ENCODE measurements around the gene PNPLA3. TPM values are rescaled to one million over a fixed set of nuclear protein-coding genes. Genes with fewer than 3 reads are reported as not detected.

The PNPLA3 gene
- polyA plus RNA-seq, 2 donors = 0.19 to 0.41 TPM

- Histone ChIP-seq H3K36me3 (ENCODE audit: control insufficient read depth in 2 of 2, insufficient read depth in 2 of 2, low read length in 1 of 2) (peaks cover 29 to 59% of the 10 kb centered on the region in 2 donors), H3K4me3 (ENCODE audit: low read depth in 1 of 2, low read length in 2 of 2) (no peak overlapping the region), H3K27me3 (ENCODE audit: control insufficient read depth in 1 of 2, insufficient read depth in 2 of 2, low read length in 2 of 2) (no peaks in the 10 kb centered on the region), H3K9me3 (ENCODE audit: control insufficient read depth in 2 of 2, insufficient read depth in 1 of 2, low read depth in 1 of 2, low read length in 1 of 2) (no peaks in the 10 kb centered on the region), H3K4me1 (ENCODE audit: control insufficient read depth in 2 of 2, insufficient read depth in 2 of 2, low read length in 1 of 2) (no peaks in the 10 kb centered on the region), H3K27ac (ENCODE audit: low read depth in 2 of 2, low read length in 1 of 2) (no peak overlapping the region)
- WGBS, 2 donors = 89 to 92% methylated on average over 8 of the region's 8 CpGs
Measured at GRCh38 chr22:43971112-43971511, 47.5 kb downstream of the PNPLA3 start.

- 94 to 95% methylated on average over 10 of the region's 10 CpGs for WGBS, 2 donors
- Histone ChIP-seq H3K4me1 (ENCODE audit: control insufficient read depth in 2 of 2, insufficient read depth in 2 of 2, low read length in 1 of 2) (no peaks in the 10 kb centered on the region), H3K9me3 (ENCODE audit: control insufficient read depth in 2 of 2, insufficient read depth in 1 of 2, low read depth in 1 of 2, low read length in 1 of 2) (no peaks in the 10 kb centered on the region), H3K27me3 (ENCODE audit: control insufficient read depth in 1 of 2, insufficient read depth in 2 of 2, low read length in 2 of 2) (no peaks in the 10 kb centered on the region), H3K36me3 (ENCODE audit: control insufficient read depth in 2 of 2, insufficient read depth in 2 of 2, low read length in 1 of 2) (peaks cover 34 to 69% of the 10 kb centered on the region in 2 donors), H3K4me3 (ENCODE audit: low read depth in 1 of 2, low read length in 2 of 2) (no peak overlapping the region), H3K27ac (ENCODE audit: low read depth in 2 of 2, low read length in 1 of 2) (no peak overlapping the region)
Measured at GRCh38 chr22:43972931-43973462, 49.4 kb downstream of the PNPLA3 start.

DNA sequence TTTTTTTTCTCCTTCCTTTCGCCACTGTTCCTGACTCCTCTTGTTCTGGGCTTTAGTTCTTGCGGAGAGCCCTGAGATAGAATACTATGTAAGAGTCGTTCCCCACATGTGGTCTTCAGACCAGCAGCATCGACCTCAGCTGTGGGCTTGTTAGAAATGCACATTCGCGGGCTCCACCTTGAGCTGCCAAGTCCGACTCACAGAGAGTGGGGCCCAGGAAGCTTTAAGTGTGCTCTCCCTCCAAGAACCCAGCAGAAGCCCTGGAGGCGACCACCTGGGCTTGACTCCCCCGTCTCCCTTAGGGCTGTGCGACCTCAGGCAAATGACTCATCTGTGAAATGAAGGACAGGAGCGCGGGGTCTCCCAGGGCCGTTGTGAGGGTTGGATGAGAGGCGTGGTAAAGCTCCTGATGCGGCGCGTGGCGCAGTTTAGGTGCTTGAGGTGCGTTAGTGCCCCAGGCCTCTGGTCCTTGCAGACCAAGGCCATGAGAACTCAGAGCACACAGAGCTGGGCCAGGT, 50.5 kb downstream of the PNPLA3 start:
- no peaks in the 10 kb centered on the region for H3K4me1 ChIP-seq (ENCODE audit: control insufficient read depth in 2 of 2, insufficient read depth in 2 of 2, low read length in 1 of 2)
- WGBS, 2 donors = 89 to 91% methylated on average over 19 of the region's 19 CpGs
- no peaks in the 10 kb centered on the region for H3K9me3 ChIP-seq (ENCODE audit: control insufficient read depth in 2 of 2, insufficient read depth in 1 of 2, low read depth in 1 of 2, low read length in 1 of 2)
- H3K4me3 ChIP-seq (ENCODE audit: low read depth in 1 of 2, low read length in 2 of 2) = no peak overlapping the region
- H3K27ac ChIP-seq (ENCODE audit: low read depth in 2 of 2, low read length in 1 of 2) = no peak overlapping the region
- H3K36me3 ChIP-seq (ENCODE audit: control insufficient read depth in 2 of 2, insufficient read depth in 2 of 2, low read length in 1 of 2) = peaks cover 39 to 68% of the 10 kb centered on the region in 2 donors
- no peaks in the 10 kb centered on the region for H3K27me3 ChIP-seq (ENCODE audit: control insufficient read depth in 1 of 2, insufficient read depth in 2 of 2, low read length in 2 of 2)

GRCh38 chr22:43975041-43975440, 51.4 kb downstream of the PNPLA3 start:
- WGBS, 2 donors = 72 to 83% methylated on average over 4 of the region's 4 CpGs
- Histone ChIP-seq H3K36me3 (ENCODE audit: control insufficient read depth in 2 of 2, insufficient read depth in 2 of 2, low read length in 1 of 2) (peaks cover 35 to 69% of the 10 kb centered on the region in 2 donors), H3K9me3 (ENCODE audit: control insufficient read depth in 2 of 2, insufficient read depth in 1 of 2, low read depth in 1 of 2, low read length in 1 of 2) (no peaks in the 10 kb centered on the region), H3K4me3 (ENCODE audit: low read depth in 1 of 2, low read length in 2 of 2) (no peak overlapping the region), H3K27ac (ENCODE audit: low read depth in 2 of 2, low read length in 1 of 2) (no peak overlapping the region), H3K27me3 (ENCODE audit: control insufficient read depth in 1 of 2, insufficient read depth in 2 of 2, low read length in 2 of 2) (no peaks in the 10 kb centered on the region), H3K4me1 (ENCODE audit: control insufficient read depth in 2 of 2, insufficient read depth in 2 of 2, low read length in 1 of 2) (no peaks in the 10 kb centered on the region)

- no peak overlapping the region for H3K27ac ChIP-seq (ENCODE audit: low read depth in 2 of 2, low read length in 1 of 2)
- peaks cover 39 to 72% of the 10 kb centered on the region in 2 donors for H3K36me3 ChIP-seq (ENCODE audit: control insufficient read depth in 2 of 2, insufficient read depth in 2 of 2, low read length in 1 of 2)
- 88 to 92% methylated on average over 19 of the region's 19 CpGs for WGBS, 2 donors
- H3K27me3 ChIP-seq (ENCODE audit: control insufficient read depth in 1 of 2, insufficient read depth in 2 of 2, low read length in 2 of 2) = no peaks in the 10 kb centered on the region
- H3K4me1 ChIP-seq (ENCODE audit: control insufficient read depth in 2 of 2, insufficient read depth in 2 of 2, low read length in 1 of 2) = no peaks in the 10 kb centered on the region
- H3K4me3 ChIP-seq (ENCODE audit: low read depth in 1 of 2, low read length in 2 of 2) = no peak overlapping the region
- no peaks in the 10 kb centered on the region for H3K9me3 ChIP-seq (ENCODE audit: control insufficient read depth in 2 of 2, insufficient read depth in 1 of 2, low read depth in 1 of 2, low read length in 1 of 2)
Measured at GRCh38 chr22:43976861-43977795, 53.5 kb downstream of the PNPLA3 start.

DNA sequence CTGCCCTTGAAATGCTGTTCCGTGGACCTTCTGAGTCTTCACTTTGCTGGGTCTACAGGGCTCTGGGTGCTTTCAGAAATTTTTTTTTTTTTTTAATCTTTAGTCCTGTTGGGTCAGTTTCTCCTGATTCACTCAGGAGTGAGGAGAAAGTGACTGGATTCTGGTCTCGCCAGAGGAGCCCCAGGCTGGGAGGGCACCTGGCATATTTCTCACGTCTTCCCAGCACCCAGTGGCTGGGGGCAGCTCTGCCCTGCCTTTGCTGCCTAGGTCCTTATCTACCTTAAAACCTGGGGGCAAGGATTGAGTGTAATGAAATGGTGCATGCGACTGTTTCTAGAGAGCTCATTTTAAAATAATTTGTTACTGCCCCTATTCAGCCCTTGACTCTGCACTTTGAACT, 55.0 kb downstream of the PNPLA3 start:
- H3K4me1 ChIP-seq (ENCODE audit: control insufficient read depth in 2 of 2, insufficient read depth in 2 of 2, low read length in 1 of 2) = no peaks in the 10 kb centered on the region
- no peaks in the 10 kb centered on the region for H3K27me3 ChIP-seq (ENCODE audit: control insufficient read depth in 1 of 2, insufficient read depth in 2 of 2, low read length in 2 of 2)
- H3K36me3 ChIP-seq (ENCODE audit: control insufficient read depth in 2 of 2, insufficient read depth in 2 of 2, low read length in 1 of 2) = peaks cover 34 to 65% of the 10 kb centered on the region in 2 donors
- WGBS, 2 donors = 86 to 91% methylated on average over 4 of the region's 4 CpGs
- H3K27ac ChIP-seq (ENCODE audit: low read depth in 2 of 2, low read length in 1 of 2) = no peak overlapping the region
- no peak overlapping the region for H3K4me3 ChIP-seq (ENCODE audit: low read depth in 1 of 2, low read length in 2 of 2)
- H3K9me3 ChIP-seq (ENCODE audit: control insufficient read depth in 2 of 2, insufficient read depth in 1 of 2, low read depth in 1 of 2, low read length in 1 of 2) = no peaks in the 10 kb centered on the region

- H3K9me3 ChIP-seq (ENCODE audit: control insufficient read depth in 2 of 2, insufficient read depth in 1 of 2, low read depth in 1 of 2, low read length in 1 of 2) = no peaks in the 10 kb centered on the region
- 97 to 99% methylated on average over 7 of the region's 7 CpGs for WGBS, 2 donors
- no peak overlapping the region for H3K27ac ChIP-seq (ENCODE audit: low read depth in 2 of 2, low read length in 1 of 2)
- no peaks in the 10 kb centered on the region for H3K27me3 ChIP-seq (ENCODE audit: control insufficient read depth in 1 of 2, insufficient read depth in 2 of 2, low read length in 2 of 2)
- no peak overlapping the region for H3K4me3 ChIP-seq (ENCODE audit: low read depth in 1 of 2, low read length in 2 of 2)
- H3K36me3 ChIP-seq (ENCODE audit: control insufficient read depth in 2 of 2, insufficient read depth in 2 of 2, low read length in 1 of 2) = peaks cover 24 to 55% of the 10 kb centered on the region in 2 donors
- no peaks in the 10 kb centered on the region for H3K4me1 ChIP-seq (ENCODE audit: control insufficient read depth in 2 of 2, insufficient read depth in 2 of 2, low read length in 1 of 2)
Measured at GRCh38 chr22:43980579-43980978, 57.0 kb downstream of the PNPLA3 start.

DNA sequence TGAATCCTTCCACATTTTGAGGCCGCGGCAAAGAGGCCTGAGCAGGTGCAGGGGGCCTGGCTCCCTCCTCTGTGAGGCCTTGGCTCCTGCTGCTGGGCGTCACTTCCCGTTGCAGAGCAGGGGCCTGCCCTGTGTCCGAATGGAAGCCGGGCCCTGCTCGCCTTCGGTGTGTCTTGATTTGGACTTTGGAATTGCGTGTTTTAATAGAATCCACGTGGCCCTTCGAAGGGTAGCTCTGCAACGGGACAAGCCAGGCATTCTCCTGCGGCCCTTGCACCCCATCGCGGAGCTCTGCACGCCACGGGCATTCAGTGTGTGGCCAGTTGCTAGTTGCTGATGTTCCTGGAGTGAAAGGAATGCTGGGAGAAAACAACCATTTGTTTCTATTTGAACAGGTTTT, 57.4 kb downstream of the PNPLA3 start:
- H3K4me1 ChIP-seq (ENCODE audit: control insufficient read depth in 2 of 2, insufficient read depth in 2 of 2, low read length in 1 of 2) = no peaks in the 10 kb centered on the region
- WGBS, 2 donors = 89 to 94% methylated on average over 17 of the region's 17 CpGs
- peaks cover 24 to 52% of the 10 kb centered on the region in 2 donors for H3K36me3 ChIP-seq (ENCODE audit: control insufficient read depth in 2 of 2, insufficient read depth in 2 of 2, low read length in 1 of 2)
- H3K9me3 ChIP-seq (ENCODE audit: control insufficient read depth in 2 of 2, insufficient read depth in 1 of 2, low read depth in 1 of 2, low read length in 1 of 2) = no peaks in the 10 kb centered on the region
- H3K4me3 ChIP-seq (ENCODE audit: low read depth in 1 of 2, low read length in 2 of 2) = no peak overlapping the region
- H3K27me3 ChIP-seq (ENCODE audit: control insufficient read depth in 1 of 2, insufficient read depth in 2 of 2, low read length in 2 of 2) = no peaks in the 10 kb centered on the region
- H3K27ac ChIP-seq (ENCODE audit: low read depth in 2 of 2, low read length in 1 of 2) = no peak overlapping the region

DNA sequence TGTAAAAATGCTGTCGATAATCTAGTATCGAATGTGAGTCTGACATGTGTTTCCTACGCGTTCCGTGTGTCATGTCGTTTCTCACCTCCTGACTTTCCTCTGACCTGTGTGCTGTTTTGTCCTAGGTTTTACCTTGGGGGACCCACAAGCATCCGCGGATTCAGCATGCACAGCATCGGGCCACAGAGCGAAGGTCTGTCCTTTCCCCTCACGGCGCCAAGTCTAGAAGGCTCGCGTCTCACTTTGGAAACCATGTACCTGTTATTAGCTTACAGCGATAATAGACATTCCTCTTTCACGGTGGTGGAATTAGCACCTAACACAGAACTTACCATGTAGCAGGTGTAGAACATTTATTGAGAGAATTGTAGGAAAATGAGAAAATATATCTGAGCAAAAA, 60.2 kb downstream of the PNPLA3 start:
- H3K27ac ChIP-seq (ENCODE audit: low read depth in 2 of 2, low read length in 1 of 2) = no peak overlapping the region
- H3K27me3 ChIP-seq (ENCODE audit: control insufficient read depth in 1 of 2, insufficient read depth in 2 of 2, low read length in 2 of 2) = no peaks in the 10 kb centered on the region
- peaks cover 10 to 36% of the 10 kb centered on the region in 2 donors for H3K36me3 ChIP-seq (ENCODE audit: control insufficient read depth in 2 of 2, insufficient read depth in 2 of 2, low read length in 1 of 2)
- H3K9me3 ChIP-seq (ENCODE audit: control insufficient read depth in 2 of 2, insufficient read depth in 1 of 2, low read depth in 1 of 2, low read length in 1 of 2) = no peaks in the 10 kb centered on the region
- WGBS, 2 donors = 96 to 97% methylated on average over 16 of the region's 16 CpGs
- no peak overlapping the region for H3K4me3 ChIP-seq (ENCODE audit: low read depth in 1 of 2, low read length in 2 of 2)
- no peaks in the 10 kb centered on the region for H3K4me1 ChIP-seq (ENCODE audit: control insufficient read depth in 2 of 2, insufficient read depth in 2 of 2, low read length in 1 of 2)

Measured in esophagus (tissue), 2 donors.